Ovary (tissue), 3 donors: Measurements from ENCODE around the gene PRDM15.

Source experiments
- CTCF ChIP-seq, 3 donors: fragments of 450-650 bp in 2 of 3; fragments of 200-600 bp in 1 of 3; IDR thresholded peaks; one replicate each; pipeline versions ENCODE4 v1.5.1 to v1.8.0; 2016 to 2022; ENCODE audit warnings: antibody characterized with exemption in 3 of 3, mild to moderate bottlenecking in 1 of 3
- POLR2A ChIP-seq: fragments of 450-650 bp; IDR thresholded peaks from one replicate; pipeline ENCODE4 v1.6.1; 2017; ENCODE audit warnings: antibody characterized with exemption, mild to moderate bottlenecking, moderate library complexity
- donor health status: DM: no; HTN: no; CAD: no.

- TF ChIP-seq CTCF (IDR thresholded peaks at IDR 0.05): no peak
- TF ChIP-seq POLR2A: no peak
Measured at GRCh38 chr21:41916888-41917433, 37.8 kb upstream of the PRDM15 start.
